ENCODE measurements around the gene LRRFIP2.

LRRFIP2 gene

DNA sequence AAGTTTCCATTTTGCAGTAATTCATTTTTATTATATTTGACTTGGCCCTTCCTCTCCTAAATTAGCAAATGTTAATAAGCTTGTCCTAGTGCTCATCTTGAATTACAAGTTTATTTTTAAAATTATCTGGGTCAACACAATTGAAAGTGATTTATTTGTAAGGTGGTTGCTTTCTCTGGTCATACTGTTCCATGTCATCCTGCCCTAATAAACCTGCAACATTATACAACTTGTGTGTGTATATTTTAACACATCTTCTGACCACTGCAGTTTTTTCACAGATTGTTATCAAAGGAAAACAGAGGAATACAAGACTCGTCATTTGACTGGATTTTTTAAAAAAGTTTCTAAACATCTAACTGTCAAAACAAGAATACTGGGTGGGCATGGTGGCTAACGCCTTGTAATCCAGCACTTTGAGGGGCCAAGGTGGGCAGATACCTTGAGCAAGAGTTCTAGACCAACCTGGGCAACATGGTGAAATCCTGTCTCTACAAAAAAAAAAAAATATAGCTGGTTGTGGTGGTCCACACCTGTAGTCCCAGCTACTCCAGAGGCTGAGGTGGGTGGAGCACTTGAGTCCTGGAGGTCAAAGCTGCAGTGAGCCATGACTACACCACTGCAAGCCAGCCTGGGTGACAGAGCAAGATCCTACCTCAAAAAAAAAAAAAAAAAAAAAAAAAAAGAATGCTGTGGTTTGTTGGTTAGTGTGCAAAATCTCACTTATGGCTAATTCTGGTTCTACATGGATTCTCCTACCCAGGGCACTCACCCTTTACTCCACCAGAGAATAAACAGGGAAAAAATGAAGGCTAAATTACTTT lies 5.0 kb upstream of the LRRFIP2 start:
- no peak overlapping the region for H3K27ac ChIP-seq (replicated peaks)

DNA sequence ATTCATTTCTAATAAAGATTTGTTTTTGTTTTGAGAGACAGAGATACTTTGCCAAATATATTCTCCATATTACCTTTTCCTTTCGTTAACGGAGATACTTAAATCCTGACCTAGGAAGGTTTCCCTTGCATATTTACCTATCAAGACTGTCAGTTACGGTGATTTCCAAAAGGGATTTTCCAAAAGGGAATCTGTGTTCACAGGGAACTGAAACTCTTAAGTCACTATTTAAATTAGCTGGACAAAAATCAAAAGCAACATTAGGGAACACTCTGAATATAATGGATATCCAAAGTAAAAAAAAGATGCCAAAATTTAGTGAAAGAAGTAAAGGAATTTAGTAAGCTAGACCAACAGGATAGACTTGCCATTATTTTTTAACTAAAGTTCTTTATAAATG lies 576 bp downstream of the LRRFIP2 start:
- DNase-seq (ENCODE audit: low read depth in 1 of 2, low spot score in 1 of 2), result no peak
- no peak overlapping the region for H3K27ac ChIP-seq (replicated peaks)
- no peaks in the 10 kb centered on the region for H3K27me3 ChIP-seq (ENCODE audit: insufficient read depth, poor library complexity, severe bottlenecking)
- TF ChIP-seq, protein P1, sequence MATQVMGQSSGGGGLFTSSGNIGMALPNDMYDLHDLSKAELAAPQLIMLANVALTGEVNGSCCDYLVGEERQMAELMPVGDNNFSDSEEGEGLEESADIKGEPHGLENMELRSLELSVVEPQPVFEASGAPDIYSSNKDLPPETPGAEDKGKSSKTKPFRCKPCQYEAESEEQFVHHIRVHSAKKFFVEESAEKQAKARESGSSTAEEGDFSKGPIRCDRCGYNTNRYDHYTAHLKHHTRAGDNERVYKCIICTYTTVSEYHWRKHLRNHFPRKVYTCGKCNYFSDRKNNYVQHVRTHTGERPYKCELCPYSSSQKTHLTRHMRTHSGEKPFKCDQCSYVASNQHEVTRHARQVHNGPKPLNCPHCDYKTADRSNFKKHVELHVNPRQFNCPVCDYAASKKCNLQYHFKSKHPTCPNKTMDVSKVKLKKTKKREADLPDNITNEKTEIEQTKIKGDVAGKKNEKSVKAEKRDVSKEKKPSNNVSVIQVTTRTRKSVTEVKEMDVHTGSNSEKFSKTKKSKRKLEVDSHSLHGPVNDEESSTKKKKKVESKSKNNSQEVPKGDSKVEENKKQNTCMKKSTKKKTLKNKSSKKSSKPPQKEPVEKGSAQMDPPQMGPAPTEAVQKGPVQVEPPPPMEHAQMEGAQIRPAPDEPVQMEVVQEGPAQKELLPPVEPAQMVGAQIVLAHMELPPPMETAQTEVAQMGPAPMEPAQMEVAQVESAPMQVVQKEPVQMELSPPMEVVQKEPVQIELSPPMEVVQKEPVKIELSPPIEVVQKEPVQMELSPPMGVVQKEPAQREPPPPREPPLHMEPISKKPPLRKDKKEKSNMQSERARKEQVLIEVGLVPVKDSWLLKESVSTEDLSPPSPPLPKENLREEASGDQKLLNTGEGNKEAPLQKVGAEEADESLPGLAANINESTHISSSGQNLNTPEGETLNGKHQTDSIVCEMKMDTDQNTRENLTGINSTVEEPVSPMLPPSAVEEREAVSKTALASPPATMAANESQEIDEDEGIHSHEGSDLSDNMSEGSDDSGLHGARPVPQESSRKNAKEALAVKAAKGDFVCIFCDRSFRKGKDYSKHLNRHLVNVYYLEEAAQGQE (IDR thresholded peaks at IDR 0.05; ENCODE audit: insufficient replicate concordance, low read depth), result no peak
- TF ChIP-seq CTCF (IDR thresholded peaks at IDR 0.05; ENCODE audit: insufficient read depth, low read length) (no peak), SPI1 (IDR thresholded peaks at IDR 0.05; ENCODE audit: borderline replicate concordance, low read depth) (no peak), POLR2AphosphoS5 (IDR thresholded peaks at IDR 0.05; ENCODE audit: low read depth) (no peak), GABPA (IDR thresholded peaks at IDR 0.05; ENCODE audit: low read depth) (no peak)
- no peak overlapping the region for H3K4me3 ChIP-seq (replicated peaks; ENCODE audit: insufficient read depth, low read length)

More for the DNA sequence above, 5.0 kb upstream of the LRRFIP2 start:
- no peak overlapping the region for H3K4me3 ChIP-seq (replicated peaks; ENCODE audit: insufficient read depth, low read length)
- H3K27me3 ChIP-seq (ENCODE audit: insufficient read depth, poor library complexity, severe bottlenecking), result no peaks in the 10 kb centered on the region
- TF ChIP-seq POLR2AphosphoS5 (IDR thresholded peaks at IDR 0.05; ENCODE audit: low read depth), result no peak
- TF ChIP-seq GABPA (IDR thresholded peaks at IDR 0.05; ENCODE audit: low read depth), result no peak
- TF ChIP-seq SPI1 (IDR thresholded peaks at IDR 0.05; ENCODE audit: borderline replicate concordance, low read depth), result no peak
- TF ChIP-seq CTCF (IDR thresholded peaks at IDR 0.05; ENCODE audit: insufficient read depth, low read length), result no peak
- TF ChIP-seq, protein P1 (IDR thresholded peaks at IDR 0.05; ENCODE audit: insufficient replicate concordance, low read depth), result no peak
- DNase-seq (ENCODE audit: low read depth in 1 of 2, low spot score in 1 of 2), result no peak

- Histone ChIP-seq H3K4me3 (replicated peaks; ENCODE audit: insufficient read depth, low read length) (no peak overlapping the region), H3K27ac (replicated peaks) (no peak overlapping the region), H3K27me3 (ENCODE audit: insufficient read depth, poor library complexity, severe bottlenecking) (no peaks in the 10 kb centered on the region)
- DNase-seq (ENCODE audit: low read depth in 1 of 2, low spot score in 1 of 2), result no peak
- TF ChIP-seq CTCF (IDR thresholded peaks at IDR 0.05; ENCODE audit: insufficient read depth, low read length) (no peak), SPI1 (IDR thresholded peaks at IDR 0.05; ENCODE audit: borderline replicate concordance, low read depth) (no peak), GABPA (IDR thresholded peaks at IDR 0.05; ENCODE audit: low read depth) (no peak), POLR2AphosphoS5 (IDR thresholded peaks at IDR 0.05; ENCODE audit: low read depth) (no peak)
- TF ChIP-seq, protein P1 (IDR thresholded peaks at IDR 0.05; ENCODE audit: insufficient replicate concordance, low read depth), result no peak
These were observed 3.2 kb downstream of the LRRFIP2 start for GRCh38 chr3:37171144-37171543.

All from HL-60 (cell line).